T-helper 2 cell (primary cell): ENCODE data around the gene LARP4B.

Source experiments
- DNase-seq, 5 experiments: peaks; one replicate each; pipeline versions ENCODE4 v3.0.0 to v3.0.0-alpha.2; 2012 to 2022

LARP4B gene

DNA sequence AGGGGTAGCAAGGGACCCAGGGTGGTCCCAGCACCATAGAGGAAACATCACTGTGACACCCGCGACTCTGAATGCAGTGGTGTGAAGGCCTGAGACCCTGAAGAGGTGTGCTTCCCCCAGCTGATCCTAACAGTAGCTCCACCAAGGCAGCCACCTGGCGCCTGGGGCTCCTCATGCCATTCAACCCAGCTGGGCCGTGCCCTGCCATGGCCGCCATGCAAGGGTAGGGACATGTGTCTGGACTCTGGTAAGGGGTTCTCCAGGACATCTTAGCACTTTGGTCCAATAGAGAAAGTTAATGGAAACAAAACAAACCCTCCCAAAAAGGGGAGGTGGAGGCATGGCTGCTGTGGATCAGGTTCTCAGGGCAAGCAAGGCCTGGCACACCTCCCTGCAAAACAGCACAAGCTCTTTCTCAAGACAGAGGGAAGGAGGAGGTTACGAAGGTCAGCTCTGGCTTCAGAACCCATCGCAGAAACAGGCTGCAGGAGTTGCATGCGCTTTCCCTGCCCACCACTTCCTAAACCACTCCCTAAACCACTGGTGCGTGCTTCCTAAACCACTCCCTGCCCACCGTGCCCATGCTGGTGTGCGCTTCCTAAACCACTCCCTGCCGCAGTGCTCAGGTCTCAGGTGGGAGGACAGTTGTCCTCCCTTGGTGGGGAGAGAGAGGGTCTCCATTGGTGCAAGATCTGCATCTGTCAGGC is 108.7 kb downstream of the LARP4B start:
- peak in 1 of 5 experiments; percentile 28 for DNase-seq

DNA sequence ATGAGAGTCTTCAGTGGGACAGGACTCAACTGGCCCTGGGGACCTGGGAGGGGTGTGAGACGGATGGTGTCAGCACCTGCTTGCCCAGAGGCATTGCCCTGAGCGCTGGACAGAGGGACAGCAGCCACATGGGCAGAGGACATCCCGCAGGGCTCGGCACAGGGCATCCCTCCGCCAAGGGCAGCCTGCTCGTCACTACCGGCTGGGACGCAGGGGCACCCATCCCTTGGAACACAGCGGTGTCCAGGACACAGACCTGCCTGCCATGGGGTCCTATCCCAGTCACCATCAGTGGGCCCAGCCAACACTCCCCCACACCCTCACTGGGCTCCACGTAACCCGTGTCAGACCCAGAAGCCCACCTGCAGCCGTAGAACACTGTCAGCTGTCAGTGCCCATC is 109.3 kb downstream of the LARP4B start:
- DNase-seq, result no peak

DNA sequence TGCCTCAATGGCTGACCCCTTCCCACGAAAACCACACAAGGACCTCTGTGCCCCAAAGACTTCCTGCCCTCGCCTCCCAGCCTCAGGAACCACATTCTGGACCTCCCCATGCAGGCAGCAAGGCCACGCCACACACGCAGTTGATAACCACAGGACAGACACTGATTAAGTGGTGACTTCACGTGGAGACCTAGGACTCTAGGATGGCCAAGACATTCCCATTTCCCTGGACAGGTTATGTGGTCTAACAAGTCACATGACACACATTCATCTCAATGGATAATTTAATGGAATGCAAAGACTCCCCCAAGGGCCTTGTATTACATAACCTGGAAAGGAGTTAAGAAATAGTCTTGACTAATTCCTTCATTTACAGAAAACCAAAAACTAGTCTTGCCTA is 110.2 kb downstream of the LARP4B start:
- DNase-seq, result no peak

DNA sequence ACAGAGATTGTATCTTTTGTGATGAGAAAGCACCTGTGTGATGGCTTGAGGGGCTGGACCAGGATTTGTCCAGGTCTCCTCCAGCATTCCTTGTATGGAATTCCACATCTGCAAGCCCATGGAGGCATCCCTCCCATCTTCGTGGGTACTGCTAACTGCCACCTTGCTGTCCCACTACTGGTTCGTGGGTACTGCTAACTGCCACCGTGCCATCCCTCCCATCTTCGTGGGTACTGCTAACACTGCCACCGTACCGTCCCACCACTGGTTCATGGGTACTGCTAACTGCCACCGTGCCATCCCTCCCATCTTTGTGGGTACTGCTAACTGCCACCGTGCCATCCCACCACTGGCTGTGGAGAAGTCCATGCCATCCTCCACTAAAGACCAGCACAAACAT is 111.7 kb downstream of the LARP4B start:
- no peak for DNase-seq

DNA sequence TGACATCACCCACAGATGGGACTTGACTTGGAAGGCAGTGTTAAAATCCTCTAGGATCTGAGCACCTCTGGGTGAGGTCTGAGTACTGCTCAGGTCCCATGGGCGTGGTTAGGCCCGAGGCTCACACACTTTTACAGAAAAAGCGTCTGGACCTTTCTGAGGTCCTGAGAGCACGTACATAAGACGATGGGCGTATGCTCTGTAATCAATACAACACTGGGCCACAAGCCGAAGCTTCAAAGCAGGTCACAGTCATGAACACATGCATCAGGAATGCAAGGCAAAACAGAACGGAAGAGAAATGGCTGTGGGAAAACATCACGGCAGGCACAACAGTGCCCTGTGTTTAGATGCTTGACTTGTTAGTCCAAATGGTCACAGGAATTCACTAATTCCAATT is 112.2 kb downstream of the LARP4B start:
- no peak for DNase-seq

DNA sequence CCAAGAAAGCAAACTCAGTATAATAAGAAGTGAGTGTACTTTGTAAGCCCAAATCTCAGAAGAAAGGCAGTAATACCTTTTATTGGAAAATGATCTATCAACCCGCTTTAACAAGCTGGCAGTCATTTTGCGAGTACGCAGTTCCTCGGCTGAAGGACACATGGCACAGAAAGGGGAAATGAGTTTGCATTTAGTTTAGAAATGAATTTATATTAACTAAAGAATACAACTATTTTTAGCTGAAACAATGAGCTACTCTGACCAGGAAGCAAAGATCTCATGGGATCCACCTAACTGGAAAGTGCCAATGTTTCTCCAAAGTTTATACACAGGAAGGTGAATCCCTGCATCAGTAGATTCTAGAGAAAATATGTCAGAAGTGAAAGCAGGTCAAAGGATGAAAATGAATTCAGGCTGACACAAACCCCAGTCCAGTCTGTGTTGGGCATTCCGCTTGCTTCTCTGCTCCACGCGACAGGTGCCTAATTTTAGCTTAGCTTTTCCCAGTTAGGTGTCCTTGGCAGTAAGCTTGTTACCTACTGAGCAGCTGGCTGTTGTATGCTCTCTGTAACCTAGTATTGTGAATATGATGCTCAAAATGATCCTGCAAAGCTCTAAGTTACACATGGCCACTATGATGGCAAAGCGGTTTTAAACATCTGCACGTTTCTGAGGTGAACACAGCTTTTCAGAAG is 112.8 kb downstream of the LARP4B start:
- no peak for DNase-seq

DNA sequence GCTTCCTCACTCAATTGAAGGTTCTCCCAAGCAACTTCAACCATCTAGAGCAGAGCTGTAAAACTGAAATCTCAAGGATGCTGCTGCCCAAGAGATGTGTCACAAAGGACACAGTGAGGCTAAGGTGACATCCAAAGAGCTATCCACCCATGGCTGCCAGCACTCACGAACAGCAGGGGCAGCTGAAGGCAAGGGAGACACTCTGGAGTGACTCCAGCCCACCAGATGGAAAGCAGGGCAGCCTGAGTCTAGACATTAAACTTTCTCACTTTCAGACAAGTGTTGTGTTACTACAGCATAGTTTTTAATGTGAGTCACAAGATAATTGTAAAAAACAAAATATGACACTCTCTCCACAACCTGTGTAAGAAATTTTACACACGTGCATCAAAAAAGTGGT is 113.5 kb downstream of the LARP4B start:
- no peak for DNase-seq

DNA sequence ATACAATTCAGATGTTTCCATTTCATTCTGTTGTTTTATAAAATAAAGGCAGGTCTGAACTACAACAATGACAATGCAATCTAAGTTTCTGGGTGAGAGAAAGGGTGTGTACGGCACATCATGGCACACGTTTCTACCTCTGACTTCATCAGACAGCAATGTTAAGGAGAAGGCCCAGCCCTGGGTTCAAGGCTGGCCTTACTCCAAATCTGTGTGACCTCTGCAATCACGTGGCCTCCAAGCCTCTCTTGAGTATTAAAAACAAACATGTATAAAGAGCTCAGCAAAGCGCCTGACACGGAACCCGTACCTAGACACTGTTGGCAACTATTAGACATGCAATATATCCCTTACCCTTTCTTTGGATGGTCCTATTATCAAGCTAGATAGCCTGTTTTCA is 114.1 kb downstream of the LARP4B start:
- DNase-seq, result no peak

DNA sequence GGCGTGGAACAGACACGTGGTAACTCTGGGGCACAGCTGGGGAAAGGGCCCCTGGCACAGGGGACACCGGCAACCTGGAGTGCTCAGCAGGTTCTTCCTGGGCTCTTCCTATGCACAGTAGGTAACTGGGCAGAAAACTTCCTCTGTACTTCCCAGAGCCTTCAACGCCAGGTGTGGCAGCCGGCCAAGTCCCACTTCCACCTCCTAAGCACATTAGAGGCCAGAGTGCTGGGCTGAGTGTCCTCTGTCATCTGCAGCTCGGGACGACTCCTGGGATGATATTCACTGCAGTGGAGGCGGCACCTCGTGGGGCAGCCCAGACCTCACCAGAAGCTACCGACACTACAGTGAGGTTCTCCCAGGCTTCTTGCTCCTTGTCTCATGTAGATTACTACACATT is 114.5 kb downstream of the LARP4B start:
- DNase-seq, result no peak

DNA sequence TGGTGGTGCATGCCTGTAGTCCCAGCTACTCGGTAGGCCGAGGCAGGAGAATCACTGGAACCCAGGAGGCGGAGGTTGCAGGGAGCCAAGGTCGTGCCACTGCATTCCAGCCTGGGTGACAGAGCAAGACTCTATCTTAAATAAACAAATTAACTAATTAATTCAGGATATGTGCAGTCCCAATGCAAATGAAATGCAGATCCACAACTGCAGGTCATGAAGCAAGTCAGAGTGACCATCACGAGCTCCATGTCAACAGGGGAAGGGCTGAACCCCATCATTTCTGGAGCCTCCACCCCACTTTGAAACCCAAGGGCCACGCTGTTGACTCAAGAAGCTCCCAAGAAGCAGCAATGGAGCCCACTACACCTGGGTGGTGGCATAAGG is 115.4 kb downstream of the LARP4B start:
- no peak for DNase-seq

DNA sequence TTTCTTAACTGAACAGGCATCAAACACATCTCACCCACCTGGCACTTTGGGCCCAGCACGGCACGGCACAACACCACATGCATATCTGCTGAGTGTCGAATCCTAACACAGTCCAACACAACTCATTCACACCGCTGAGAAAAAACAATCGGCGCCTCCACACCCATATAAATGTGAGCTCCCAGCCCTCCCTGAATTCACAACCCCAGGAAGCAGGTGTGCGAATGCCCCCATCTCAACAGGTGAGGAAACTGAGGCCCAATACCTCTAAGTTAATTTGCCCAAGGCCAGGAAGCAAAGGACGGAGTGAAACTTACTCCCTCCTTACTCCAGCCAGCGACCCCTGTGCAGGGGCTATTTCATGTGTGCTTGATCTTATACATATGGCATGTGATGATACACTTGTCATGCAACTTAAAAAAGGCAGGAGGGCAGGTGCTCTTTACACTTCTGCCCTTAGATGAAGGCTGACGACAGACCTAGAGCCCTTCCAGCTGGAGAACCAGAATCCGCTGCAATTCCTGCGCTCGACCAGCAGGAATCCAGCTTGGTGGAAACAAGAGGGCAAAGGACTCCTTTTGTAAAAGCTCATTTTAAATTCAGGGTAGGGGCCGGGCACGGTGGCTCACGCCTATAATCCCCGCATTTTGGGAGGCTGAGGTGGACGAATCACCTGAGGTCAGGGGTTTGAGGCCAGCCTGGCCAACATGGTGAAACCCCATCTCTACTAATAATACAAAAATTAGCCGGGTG is 116.0 kb downstream of the LARP4B start:
- DNase-seq, result no peak

DNA sequence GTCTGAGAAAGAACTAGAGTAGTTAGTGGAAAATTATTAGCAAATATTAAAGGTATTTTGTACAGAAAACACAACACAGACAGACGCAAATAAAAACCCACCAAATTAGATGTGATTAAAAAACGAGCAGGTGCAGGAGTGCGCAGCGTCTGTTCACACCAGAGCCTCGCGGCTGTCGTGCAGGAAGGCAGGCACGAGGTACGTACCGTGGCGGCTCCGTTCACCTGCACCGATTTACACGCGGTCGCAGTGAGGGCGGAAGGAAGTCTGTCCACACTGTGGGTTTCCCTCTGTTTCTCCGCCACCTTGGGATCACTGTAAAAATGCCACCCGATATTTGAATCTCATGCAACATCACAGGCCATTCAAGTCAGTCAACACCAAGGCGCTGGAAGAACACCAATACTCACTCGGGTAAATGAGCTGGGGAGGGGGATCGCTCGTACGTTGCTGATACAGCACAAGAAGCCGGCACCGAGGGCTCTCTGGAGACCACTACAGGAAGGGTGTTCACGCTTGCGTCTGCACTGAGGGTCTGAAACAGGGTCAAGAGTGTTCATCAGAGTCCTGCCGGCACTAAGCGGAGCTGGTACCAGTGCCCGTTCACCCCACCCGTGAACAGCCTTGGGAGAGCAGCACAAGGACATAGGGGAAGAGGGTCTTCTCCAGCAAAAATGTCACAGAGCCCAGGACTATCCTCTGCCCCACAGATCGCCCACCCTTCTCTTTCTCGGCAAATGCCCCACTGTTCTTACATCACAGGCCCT is 116.8 kb downstream of the LARP4B start:
- no peak for DNase-seq

DNA sequence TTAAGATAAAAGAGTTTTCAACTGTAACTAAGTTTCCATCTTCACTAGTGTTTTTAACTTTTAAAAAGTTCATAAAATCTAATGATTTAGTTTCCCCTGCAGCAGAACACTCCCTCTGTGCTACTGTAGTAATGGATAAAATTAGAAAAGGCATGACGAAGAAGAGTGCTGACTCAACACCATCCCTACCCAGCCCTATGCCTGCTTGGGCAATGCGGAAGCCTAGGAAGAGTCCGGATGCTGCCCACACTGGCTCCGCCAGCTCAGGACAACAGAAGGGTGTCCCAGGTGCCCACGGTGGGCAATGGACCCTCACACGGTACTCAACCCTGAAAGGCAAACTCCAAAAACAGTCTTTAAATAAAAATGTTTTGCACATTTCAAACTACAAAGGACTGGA is 118.2 kb downstream of the LARP4B start:
- no peak for DNase-seq

DNA sequence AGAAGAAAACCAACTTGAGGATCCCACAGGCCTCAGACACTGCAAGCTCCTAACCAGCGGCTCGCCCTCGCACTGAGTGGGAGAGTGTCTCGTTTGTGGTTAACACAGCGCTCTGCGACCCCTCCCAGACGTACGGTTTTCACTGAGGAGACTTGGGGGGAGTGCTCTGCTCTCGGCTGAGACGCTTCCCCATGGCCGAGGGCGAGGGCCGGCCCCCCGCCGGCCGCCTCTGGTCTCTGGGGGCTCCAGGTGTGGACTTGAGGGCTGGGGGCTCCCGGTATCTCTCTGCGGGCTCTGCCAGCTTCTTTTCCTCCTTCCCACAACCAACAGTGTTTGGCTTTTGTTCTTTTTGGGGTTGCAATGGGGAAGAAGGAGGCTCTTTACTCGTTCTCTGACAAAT is 118.7 kb downstream of the LARP4B start:
- no peak for DNase-seq

DNA sequence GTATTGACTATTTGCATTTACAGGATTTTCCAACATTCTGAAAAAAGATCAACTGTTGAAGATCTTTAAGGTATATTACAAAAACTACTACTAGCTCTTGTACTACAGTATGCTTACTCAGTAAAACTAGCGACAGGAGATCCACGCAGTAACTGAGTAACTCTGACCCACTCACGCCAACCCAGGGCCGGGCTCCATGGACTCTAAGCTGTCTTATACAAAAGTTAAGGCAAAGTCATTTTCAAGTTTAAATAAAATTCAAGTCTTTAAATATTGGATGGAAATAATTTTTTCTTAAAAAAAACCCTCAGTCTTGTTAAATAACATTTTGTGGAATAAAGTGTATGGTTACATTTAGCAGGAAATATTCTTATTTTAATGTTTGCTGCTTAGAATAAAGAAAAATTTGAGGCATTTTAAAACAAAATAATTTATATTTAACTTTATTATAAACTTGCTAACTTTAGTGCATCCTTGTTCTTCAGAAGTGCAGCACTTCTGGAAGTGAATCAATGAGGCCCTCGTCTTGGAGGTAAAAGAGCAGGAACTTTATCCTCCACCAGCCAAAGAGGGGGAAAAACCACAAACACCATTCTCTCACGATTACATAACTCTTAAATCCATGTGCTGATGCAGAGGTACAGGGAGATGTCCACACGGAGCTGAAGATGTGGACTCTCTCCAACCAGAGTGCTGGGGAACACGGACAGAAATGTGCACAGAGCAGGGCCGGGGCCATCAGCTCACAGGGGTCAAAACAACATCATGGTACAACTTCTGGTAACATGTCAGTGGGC is 119.9 kb downstream of the LARP4B start:
- DNase-seq, result no peak

DNA sequence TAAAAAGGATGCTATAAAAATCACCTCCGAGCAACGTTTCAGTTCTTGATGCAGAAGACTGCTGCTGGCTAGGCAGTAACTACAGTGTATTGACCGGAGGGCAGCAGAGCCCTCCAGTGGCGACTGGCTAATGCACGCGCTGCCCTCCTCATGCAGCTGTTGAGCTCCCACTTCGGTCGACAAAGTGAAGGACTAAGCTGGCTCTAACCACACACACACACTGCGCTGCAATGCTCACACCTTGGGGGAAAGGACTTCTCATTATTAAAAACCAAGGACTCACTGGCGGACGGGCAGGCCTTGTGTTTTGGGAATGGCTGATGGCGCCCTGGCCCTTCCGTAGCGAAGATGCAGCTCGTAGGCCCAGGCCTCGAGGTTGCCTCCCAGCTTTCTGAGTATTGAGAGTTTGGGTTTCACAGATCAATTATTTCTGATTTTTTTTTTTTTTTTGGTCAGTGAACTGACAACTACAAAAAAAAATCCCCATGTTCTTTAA is 121.1 kb downstream of the LARP4B start:
- no peak for DNase-seq

DNA sequence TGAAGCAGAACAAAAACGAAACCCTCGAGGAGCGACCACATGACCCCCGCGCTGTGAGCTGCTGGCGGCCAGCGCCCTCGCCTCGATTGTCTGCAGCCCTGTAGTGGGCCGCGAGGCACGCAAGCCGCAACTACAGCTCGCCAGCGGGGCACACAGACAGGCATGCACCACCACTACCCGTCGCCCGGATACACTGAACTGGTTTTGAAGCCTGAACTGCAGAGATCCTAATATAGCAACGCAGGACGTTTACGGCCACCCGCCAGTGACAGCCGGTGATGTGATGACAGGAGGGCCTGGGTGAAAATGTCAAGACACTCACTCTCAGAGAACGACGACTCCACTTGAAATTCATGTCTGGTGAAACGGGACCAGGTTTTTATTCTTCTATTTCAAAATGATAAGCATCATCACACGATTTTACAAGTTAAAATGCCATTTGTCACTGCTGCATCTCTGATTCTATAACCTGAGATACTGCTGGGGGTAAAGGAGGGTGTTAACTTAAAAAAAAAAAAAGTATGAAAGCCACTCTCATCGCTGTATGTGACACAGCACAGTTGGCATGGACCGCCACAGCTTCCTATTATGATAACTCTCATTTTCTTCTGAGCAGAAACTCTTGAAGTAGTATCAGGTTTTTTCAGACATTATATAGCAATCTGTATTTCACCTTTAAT is 121.7 kb downstream of the LARP4B start:
- DNase-seq, result no peak

DNA sequence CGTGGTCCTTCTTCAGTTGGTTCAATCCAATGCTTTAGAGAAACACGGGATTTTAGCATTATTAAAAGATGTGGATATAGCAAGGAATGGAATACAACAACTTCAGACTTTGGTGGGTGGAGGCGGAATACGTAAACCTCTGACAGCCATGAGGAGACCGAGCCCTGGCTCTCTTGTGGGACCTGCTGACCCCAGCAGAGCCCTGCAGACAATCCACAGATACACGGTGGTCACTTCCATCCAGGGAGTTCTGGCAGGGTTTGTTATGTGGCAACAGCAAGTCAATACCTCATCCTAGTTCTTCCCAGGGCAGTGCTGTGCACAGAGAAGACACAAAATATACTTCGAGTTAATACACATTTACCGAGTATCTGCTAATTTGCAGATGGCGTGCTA is 123.5 kb downstream of the LARP4B start:
- DNase-seq, result no peak

DNA sequence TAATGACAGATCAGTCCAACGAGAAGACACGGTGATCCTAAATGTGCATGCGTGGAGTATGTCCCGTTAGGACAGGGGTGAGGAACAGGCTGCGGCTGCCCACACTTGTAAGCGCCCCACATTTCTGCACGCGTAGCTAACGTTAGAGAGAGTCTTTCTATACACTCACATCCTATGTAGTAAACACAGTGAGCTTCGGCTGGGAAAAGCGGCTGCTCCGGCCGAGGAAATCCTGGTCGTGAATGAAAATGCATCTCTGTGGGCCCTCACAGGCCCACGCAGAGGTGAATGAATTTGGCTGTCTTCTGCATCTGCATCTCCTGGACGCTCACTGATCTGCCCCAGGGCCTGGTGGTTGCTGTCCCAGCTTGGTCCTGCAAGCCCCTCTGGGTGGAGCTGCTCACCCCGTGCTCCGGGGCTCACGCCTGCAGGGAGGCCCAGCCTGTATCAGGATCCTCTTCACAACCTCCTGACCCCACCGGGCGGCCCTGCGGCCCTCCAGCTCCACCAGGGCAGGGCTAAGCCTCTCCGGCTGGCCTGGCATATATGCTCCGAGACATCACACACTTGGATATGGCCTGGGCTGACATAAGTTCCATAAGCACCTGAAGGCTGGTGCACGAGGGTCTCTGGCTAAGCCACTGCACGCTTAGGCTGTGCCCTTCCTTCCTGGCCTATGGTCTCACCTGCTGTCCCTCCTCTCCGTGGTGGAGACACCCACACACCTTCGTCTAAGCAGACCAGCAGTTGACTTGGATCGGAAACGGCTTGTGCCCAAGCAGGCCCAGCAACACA is 124.1 kb downstream of the LARP4B start:
- DNase-seq, result no peak

DNA sequence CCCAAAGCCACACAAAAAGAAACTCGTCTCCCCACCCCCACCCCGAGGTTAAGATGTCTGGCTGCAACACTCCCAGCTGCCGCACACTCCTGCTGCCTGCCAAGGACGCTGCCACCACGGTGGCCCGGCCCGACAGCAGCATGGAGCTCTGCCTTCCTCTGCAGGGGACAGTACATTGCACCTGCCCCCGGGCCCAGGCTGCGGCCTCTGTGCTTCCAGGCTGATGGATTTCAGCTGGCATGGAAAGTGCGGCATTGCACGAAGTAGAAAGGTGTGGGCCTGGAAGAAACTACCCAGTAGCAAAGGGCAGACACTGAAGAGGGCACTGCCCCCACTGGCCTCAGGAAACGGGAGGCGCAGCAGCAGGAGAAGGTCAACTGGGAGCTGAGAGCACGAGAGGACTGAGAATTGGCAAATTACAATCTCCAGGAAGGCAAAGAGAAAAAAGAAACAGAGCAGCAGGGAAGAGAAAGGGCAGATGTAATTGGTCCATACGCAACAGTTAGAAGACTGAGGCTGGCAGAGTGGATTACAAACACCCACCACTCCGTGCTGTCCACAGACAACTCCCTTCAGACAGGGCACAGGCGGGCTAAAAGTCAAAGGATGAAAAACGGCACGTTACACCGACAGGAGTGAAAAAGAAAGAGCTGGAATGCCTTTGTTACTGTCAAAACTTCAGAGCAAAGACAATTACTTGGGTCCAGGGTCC is 124.9 kb downstream of the LARP4B start:
- DNase-seq, result no peak
